SKM-1 treated with dmso at 0.1 percent for 144 hours (cell line): ENCODE data around the gene EIF4G3.
"Not testable (repeated sequence)": the region's sequence is repeated elsewhere in the genome, so short reads cannot be mapped to it uniquely, and the experiment has no call there.

Experiments
- DNase-seq: peaks from one replicate; lab custom pipeline; 2025; ENCODE audit not compliant: unreplicated experiment; lab: John Stamatoyannopoulos, UW

Gene EIF4G3

DNA sequence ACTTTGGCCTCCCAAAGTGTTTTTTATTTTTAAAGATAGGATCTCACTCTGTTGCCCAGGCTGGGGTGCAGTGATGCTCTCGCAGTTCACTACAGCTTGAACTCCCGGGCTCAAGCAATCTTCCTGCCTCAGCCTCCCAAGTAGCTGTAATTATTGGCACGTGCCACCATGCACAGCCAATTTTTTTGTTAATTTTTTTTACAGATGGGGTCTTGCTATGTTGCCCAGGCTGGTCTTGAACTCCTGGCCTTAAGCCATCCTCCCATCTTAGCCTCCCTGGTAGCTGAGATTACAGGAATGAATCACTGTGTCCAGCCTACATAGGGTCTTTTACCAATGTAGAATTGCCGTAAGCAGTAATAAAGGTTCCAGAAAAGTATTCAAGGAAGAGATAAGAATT, 340.5 kb downstream of the EIF4G3 start:
- DNase-seq: no peak

DNA sequence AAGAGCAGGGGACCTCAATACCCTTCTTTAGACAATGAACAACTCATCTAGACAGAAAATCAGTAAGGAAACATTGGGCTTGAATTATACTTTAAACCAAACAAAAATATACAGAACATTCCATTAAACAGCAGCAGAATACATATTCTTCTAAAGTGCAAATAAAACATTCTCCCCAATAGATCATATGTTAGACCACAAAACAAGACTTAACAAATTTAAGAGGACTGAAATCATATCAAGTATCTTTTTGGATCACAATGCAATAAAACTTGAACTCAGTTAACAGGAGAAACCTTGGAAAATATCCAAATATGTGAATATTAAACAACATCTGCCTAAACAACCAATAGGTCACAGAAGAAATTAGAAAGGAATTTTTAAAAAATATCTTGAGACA, 341.9 kb downstream of the EIF4G3 start:
- no peak for DNase-seq

DNA sequence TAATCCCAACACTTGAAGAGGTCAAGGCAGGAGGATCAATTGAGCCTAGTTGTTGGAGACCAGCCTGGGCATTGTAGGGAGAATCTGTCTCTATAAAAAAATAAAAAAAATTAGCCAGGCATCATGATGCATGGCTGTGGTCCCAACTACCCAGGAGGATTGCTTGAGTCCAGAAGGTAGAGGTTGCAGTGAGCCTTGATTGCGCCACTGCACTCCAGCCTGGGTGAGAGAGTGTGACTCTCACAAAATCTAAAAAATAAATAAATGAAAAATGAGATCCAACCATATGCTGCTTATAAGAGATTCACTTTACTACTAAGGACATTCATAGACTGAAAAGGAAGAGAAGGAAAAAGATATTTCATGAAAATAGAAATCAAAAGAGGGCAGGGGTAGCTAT, 342.5 kb downstream of the EIF4G3 start:
- DNase-seq: no peak

DNA sequence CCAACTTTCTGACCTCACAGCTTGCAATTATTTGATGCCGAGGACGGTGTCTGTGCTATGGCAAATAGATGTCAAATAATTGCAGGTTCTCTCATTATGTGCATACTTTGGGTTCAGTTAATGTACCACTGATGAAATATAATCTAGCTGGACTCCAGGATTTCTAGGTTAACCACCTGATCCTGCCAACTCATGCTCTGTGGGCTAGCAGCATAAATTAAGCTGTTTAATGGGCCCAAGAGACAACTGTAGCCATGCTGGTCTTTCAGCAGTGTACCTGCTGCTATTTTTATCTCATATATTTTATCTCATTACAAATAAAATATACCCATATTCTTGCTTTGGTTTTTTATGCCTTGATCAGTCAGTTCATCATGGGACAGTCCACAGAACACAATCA, 346.3 kb downstream of the EIF4G3 start:
- no peak for DNase-seq

DNA sequence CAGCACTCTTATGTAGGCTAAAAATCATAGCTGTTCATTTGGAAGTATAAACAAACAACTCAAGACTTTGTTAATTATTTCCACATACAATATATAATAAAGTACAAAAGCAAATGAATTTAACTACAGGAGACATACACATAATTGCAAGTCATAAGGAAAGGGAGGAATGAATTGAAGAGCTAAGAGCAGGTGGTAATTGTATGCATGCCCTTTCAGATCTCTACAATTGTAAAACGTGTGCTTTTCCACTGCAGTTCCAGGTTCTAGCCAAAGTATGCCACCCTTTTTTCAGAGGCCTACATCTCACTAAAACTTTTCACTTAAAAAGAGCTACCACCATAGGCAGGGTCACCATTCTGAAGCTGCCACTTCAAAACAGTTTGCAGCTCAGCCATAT, 346.8 kb downstream of the EIF4G3 start:
- no peak for DNase-seq

- DNase-seq: no peak
These were observed 347.2 kb downstream of the EIF4G3 start for GRCh38 chr1:20829531-20829930.

DNA sequence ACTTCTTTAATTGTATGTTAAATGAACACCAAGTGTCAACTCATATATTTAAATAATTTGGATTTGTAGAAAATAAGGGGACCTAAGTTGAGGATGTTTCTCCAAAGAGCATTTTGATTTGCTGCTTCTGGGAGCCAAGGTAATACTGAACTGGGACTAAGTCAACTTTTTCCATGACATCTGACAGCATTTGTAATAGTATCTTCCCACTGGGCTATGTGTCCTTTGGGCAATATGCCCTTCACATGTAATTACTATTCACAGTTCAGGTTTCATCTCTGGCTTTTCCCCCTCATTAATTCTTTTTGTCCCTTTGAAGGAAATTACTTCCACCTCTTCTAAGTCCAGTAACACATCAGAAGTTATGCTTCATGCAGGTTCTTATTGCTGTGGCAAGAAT, 352.9 kb downstream of the EIF4G3 start:
- DNase-seq: no peak

- DNase-seq: peak; percentile 55
These were observed 355.2 kb downstream of the EIF4G3 start for GRCh38 chr1:20821466-20821865.

GRCh38 chr1:20819818-20820217, 356.9 kb downstream of the EIF4G3 start:
- DNase-seq: no peak

GRCh38 chr1:20814534-20814871, 362.2 kb downstream of the EIF4G3 start:
- DNase-seq: no peak

DNA sequence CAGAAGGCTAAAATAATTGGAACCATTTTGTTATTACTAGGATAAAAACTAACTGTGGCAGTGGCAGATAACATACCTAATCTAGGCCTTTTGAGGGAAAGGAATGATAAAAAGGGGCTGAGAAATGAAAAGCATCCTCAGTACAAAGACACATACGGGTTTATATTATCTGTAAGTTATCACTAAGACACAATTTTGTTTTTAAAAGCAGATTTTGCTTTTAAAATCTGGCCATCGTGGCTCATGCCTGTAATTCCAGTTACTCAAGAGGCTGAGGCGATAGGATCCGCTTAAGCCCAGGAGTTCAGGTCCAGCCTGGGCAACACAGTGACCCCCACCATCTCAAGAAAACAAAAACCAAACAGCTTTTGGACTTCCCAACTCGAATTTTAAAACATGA, 364.8 kb downstream of the EIF4G3 start:
- no peak for DNase-seq

GRCh38 chr1:20793236-20793635, 383.5 kb downstream of the EIF4G3 start:
- DNase-seq: no peak

DNA sequence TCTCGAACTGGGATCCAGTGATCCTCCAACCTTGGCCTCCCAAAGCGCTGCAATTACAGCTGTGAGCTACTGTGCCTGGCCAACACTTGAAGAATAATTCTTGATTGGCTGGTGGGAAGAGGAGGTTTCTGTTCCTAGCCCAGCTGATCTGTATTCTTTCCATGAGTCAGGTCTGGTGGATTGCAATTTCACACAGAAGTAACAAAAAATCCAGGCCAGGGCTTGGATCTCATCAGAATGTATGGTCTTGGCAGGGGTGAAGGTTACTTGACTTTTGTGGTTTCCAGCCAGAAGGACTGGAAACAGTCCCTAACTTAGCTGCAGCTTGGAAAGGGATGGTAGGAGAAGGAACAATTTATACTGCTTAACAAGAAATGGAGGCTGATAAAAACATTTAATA, 384.5 kb downstream of the EIF4G3 start:
- DNase-seq: no peak

- no peak for DNase-seq
These were observed 385.9 kb downstream of the EIF4G3 start for GRCh38 chr1:20790785-20791184.

DNA sequence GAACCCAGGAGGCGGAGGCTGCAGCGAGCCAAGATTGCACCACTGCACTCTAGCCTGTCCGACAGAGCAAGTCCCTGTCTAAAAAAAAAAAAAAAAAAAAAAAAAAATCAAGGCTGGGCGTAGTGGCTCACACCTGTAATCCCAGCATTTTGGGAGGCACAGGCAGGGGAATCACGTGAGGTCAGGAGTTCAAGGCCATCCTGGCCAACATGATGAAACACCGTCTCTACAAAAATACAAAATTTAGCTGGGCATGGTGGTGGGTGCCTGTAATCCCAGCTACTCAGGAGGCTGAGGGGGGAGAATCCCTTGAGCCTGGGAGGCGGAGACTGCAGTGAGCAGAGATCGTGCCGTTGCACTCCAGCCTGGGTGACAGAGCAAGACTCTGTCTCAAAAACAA, 387.1 kb downstream of the EIF4G3 start:
- not testable (repeated sequence) for DNase-seq

DNA sequence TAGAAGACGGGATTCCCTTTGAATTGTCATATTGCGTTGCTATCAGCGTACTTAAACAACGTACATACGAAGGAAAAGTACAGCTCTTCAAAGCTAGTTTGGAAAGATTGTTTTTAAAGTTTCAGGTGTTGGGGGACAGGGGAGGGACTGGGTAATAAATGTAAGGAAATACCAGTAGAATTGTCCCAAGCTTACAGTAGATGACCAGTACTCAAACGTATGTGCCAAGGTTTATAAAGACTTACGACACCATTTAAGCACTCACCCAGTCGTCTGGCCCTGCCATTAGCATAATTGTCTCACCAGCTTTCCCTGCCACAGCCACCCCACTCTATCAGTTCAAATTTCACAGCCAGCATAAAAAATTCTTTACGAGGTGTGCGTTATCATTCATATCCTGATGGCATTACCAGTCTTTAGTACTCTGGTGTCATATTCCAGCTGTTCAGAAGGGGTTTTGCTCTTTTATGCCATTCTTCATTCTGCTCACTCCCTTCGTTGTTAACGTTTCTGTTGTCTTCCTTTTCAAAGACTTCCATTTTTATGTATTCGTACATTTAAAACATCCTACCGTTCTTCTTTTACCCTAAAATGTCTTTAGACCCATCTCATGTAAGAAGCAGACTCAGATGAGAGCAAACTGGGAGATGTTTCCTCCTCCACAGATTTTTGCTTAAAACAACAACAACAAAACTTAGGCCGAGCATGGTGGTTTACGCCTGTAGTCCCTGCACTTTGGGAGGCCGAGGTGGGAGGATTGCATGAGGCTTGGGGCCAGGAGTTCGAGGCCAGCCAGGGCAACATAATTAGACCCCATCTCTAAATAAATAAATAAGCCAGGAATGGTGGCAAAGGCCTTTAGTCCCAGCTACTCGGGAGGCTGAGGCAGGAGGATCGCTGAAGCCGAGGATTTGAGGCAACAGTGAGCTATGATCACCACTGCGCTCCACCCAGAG, 388.6 kb downstream of the EIF4G3 start:
- DNase-seq: no peak

DNA sequence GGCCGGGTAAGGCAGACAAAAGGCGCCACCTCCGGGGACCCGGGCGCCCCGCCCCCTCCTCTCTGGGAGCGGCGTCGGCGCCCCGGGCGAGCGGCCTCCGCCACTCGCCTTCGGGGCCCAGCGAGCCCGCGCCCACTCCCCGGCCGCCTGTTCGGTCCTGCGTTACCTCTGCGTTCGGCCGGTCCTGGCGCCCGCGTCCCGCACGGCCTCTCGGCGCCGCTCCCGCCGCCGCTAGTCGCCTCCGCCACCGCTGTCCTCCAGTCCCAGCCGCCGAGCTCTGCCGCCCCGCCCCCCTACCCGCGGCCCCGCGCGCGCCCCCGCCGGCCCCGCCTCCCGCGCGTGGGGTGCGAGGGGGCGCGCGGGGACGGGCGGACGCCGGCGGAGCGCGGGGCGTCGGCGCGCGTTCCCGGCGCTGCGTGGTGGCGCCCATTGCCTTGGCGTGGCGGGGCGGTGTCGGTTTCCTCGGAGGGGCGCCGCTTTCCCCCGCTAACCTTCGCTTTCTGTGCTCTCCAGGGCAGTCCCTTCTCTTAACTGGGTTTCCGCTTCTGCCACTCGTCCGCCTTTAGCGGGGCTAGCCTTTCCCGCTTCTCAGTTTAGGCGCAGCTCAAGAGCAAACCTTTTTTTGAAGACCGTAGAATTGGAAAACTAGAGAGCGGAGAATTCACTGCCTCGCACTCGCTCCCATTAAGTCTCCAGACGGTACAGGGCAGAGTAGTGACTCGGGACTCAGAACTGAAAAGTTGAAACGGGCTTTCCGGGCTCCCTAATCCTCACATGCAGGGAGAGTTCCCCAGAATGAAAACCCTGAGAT, 389.5 kb downstream of the EIF4G3 start, which contains the start of gene HP1BP3:
TSS of gene HP1BP3 (minus strand) at position 279 of the 811 bp plus-strand sequence. CDS start 6,867 bp downstream, outside the sequence.
- peak; percentile 40 for DNase-seq

GRCh38 chr1:20786253-20787028, 390.3 kb downstream of the EIF4G3 start:
- DNase-seq: peak; percentile 93

DNA sequence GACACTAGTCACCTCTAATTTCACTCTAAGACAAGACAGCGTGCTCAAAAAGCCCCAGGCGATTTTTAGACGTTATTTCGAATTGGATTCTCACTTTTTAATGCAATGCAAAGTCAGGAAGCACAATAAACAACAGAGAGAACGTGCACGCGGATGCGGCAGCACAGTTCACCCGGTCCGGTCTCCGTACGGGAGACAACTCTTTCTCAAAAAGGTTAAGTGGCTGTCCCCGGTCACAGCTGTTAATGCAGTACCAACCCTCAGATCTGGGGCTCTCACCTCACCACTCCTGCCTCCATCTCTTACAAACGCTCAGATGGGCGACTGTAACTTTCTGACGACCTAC, 390.8 kb downstream of the EIF4G3 start:
- no peak for DNase-seq

DNA sequence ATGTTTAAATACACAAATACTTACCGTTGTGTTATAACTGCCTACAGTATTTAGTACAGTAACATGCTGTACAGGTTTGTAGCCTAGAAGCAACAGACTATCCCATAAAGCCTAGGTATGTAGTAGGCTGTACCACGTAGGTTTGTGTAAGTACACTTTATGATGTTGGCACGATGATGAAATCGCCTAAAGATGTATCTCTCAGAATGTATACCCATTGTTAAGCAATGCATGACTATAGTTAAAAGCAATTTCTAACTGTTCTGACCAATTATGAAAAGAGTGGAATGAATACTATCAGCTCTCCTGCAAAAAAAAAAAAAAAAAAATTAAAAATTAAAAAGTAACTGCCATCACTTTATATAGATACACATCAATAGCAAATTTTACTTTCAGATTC, 401.0 kb downstream of the EIF4G3 start:
- no peak for DNase-seq

GRCh38 chr1:20771780-20772179, 404.9 kb downstream of the EIF4G3 start:
- DNase-seq: no peak
